ENCODE data around the gene ATOH8.

ATOH8 gene

GRCh38 chr2:85755122-85756027 is 1.6 kb downstream of the ATOH8 start:
- no peak for DNase-seq

DNA sequence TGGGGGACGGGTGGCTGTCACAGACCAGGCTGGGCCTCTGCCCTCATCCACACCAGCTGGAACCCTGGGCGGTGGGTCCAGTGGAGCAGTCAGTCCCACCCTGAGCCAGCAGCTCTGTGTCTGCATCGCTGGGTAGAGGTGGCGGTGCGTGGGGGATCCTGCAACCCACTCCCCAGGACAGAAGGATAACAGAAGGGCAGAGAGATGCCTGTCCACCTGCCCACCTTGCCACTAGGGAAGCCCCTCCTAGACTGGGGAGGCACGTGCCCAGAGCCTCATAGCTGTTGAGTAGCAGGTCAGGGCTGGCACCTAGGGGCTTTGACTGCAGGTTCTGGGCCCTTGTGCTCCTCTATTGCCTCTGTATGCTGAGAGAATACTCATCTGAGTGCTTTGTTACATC is 2.4 kb downstream of the ATOH8 start:
- DNase-seq: no peak

- DNase-seq: no peak
Measured at GRCh38 chr2:85756822-85757435, 3.1 kb downstream of the ATOH8 start.

- DNase-seq: no peak
Measured at GRCh38 chr2:85757860-85758259, 4.1 kb downstream of the ATOH8 start.

- no peak for DNase-seq
Measured at GRCh38 chr2:85758361-85759256, 4.8 kb downstream of the ATOH8 start.

GRCh38 chr2:85759257-85759613 is 5.4 kb downstream of the ATOH8 start:
- no peak for DNase-seq

- DNase-seq: no peak
Measured at GRCh38 chr2:85760371-85760770, 6.6 kb downstream of the ATOH8 start.

GRCh38 chr2:85760872-85761271 is 7.1 kb downstream of the ATOH8 start:
- no peak for DNase-seq

DNA sequence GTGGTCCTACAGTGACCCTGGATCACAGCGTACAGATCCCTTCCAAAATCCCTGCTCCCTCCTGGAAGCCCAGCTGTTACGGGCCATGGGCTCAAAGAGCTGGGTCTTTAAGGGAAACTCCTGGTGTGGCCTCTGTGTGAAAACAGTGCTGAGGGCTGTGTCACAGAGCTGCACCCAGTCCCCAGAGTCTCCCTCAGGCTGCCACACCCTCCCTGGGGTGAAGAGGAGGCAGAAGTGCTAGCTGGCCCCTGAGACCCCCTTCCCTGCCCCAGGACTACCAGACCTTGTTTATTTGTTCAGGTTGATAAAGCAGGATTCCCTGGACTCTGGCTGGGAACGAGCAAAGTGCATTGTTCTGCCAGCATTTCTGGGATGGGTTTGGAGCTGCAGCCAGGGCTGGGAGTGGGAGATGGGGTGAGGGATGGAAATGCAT is 7.7 kb downstream of the ATOH8 start:
- DNase-seq: no peak

DNA sequence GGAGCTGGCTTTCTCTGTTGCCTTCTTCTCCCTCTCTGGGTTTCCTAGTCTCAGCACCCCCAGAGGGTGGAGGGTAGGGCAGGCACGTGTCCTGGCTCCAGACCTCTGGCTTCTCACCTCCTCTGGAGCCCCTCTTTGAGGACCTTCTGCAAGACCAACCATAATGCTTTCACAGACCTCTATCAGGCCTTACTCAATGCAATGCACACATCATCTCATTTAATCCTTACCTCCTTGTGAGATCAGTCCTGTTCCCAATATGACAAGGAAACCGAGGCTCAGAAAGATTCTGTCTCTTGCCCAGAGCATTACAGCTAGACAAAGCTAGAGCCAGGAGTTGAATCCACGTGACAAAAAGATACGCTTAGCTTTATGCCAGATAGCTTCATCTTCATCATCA is 8.2 kb downstream of the ATOH8 start:
- DNase-seq: no peak

DNA sequence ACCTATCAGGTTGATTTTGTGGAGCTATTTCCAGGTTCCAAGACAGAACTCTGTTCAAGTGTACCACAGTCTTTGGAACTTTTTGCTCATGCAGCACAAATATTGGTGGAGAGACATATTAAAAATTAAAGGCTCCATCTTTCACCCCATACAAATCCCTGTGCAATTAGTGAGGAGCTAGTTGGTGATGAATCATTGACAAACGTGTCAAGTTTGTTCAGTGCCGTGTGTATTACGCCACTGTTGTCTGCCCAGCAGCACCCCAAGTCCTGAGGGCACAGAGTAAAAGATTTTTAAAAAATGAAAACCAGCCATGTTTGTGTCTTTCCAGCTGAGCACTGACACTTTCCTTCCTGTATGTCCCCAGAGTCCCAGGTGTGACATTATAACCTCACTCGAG is 9.3 kb downstream of the ATOH8 start:
- DNase-seq: no peak

GRCh38 chr2:85763831-85764230 is 10.0 kb downstream of the ATOH8 start:
- no peak for DNase-seq

- DNase-seq: no peak
Measured at GRCh38 chr2:85765081-85765731, 11.4 kb downstream of the ATOH8 start.

DNA sequence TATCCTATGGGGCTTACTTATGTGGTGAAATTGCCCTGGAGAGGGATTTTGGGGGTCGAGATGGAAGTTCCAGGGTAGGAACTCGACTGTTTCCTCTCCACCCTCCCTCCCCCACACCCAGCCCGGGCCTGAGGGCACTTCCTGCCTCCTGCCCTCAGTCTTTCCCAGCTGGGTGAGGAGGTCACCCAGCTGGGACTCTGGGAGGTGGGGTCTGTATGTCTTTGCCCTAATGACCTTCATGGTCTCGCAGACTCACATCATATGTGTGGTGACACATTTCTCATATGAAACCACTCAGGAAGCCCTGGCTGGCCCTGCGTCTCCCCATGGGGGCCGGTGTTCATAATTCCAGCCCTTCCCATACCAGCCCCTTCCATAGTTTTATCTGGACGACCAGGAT is 12.4 kb downstream of the ATOH8 start:
- no peak for DNase-seq

DNA sequence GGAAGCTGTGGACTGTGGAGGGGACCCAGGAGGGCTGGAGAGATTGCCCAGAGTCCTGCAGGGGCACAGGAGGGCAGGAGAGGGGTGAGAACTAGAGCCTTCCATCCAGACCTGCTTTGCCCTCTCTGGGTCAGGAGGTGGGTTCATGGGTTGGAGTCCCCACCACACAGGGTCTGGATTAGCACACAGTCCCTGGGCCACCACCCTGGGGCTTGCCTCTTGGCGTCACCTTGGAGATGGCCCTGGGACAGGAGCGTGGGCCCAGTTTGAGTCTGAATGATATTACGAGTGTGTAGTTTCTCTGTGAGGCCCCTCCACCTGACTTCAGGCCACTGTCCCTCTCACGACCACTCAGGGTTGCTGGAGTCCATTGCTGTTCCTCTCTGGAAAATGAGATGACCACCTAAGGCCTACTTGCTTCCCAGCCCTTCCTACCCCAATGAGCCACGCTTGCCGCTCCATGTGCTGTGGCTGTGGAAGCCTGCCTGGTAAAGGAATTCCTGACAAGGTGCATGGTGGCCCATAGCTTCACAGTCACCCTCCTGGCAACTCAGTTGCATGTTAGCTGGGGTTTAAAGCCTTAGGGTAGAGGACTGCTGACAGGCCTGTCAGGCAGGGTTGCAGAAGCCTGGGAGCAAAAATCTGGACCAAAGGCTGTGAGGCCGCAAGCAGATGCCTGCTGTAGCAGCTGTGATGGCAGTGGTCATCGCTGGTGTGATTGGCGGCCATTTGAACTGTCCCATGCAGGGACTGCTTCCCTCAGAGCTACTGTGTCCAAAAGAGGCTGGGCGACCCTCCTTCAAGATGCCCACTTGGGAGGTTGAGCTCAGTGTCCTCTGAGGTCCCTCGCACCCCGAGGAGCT is 14.2 kb downstream of the ATOH8 start:
- DNase-seq: no peak

- DNase-seq: no peak
Measured at GRCh38 chr2:85768713-85769112, 14.9 kb downstream of the ATOH8 start.

GRCh38 chr2:85769236-85769982 is 15.6 kb downstream of the ATOH8 start:
- DNase-seq: no peak

GRCh38 chr2:85769983-85770362 is 16.2 kb downstream of the ATOH8 start:
- DNase-seq: no peak

- no peak for DNase-seq
Measured at GRCh38 chr2:85770369-85770768, 16.6 kb downstream of the ATOH8 start.

- DNase-seq: no peak
Measured at GRCh38 chr2:85770786-85771409, 17.1 kb downstream of the ATOH8 start.

- no peak for DNase-seq
Measured at GRCh38 chr2:85771486-85771885, 17.7 kb downstream of the ATOH8 start.

All from CD4-positive, alpha-beta T cell treated with Interleukin-21 for 1 hour (primary cell).